ENCODE results near the gene GPR35.
A peak's percentile ranks its signal among the peaks of the same experiment; 100 is the strongest.
"Not testable (repeated sequence)": the region's sequence is repeated elsewhere in the genome, so short reads cannot be mapped to it uniquely, and the experiment has no call there.

GPR35 gene

DNA sequence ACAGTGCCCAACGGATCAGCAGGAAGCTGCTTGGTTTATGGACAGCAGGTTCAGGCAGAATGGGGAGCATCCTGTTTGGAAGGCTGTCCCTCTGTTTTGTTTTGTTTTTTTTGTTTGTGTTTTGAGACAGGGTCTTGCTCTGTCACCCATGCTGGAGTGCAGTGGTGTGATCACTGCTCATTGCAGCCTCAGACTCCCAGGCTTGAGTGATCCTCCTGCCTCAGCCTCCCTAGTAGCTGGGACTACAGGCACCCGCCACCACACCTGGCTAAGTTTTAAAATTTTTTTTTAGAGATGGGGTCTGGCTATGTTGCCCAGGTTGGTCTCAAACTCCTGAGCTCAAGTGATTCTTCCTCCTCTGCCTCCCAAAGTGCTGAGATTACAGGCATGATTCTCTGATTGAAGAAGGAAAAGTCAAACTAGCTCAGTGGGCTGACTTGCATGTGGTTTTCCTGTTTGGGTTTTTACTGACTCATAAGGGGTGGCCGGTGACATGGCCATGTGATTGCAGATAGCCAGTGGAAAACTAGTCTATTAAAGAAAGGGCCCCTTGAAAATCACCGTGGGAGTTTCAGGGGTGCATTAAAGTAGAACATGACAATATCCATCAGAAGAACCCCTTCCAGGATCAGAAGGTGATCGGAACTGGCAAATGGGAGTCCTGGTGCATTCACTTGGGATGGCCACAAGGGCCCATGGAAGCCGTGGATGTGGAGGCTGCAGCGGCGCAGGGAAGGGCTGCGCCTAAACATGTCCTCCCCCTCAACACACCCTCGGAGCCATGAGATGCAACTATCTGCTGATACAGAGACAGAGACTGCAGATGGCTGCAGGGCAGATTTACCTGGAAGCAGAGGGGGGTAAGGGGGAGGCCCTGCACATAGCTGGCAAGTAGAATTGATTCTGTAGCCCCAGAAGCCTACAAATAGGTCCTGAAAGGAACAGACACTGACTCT, 30.9 kb downstream of the GPR35 start:
- DNase-seq (ENCODE audit: low spot score) = peak; percentile 80
- no peak for TF ChIP-seq CTCF (IDR thresholded peaks at IDR 0.05; ENCODE audit: extremely low read depth, insufficient read depth, missing control alignments)
- in situ Hi-C loops (cut with MboI; ENCODE audit: low pct_unique_long_range_greater_than_20kb, low sequenced_read_pairs, unreplicated experiment) = no loop called here

DNA sequence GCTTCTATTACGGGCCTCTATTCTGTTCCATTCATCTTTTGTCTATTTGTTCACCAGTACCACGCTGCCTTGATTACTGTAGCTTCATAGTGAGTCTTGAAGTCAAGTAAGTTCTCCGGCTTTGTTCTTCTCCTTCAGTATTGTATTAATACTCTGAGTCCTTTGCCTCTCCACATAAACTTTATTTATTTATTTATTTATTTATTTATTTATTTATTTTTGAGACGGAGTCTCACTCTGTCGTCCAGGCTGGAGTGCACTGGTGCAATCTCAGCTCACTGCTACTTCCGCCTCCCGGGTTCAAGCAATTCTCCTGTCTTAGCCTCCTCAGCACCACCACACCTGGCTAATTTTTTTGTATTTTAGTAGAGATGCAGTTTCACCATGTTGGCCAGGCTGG, 34.6 kb downstream of the GPR35 start:
- in situ Hi-C loops (cut with MboI; ENCODE audit: low pct_unique_long_range_greater_than_20kb, low sequenced_read_pairs, unreplicated experiment); DNase-seq (ENCODE audit: low spot score): not testable (repeated sequence)

DNA sequence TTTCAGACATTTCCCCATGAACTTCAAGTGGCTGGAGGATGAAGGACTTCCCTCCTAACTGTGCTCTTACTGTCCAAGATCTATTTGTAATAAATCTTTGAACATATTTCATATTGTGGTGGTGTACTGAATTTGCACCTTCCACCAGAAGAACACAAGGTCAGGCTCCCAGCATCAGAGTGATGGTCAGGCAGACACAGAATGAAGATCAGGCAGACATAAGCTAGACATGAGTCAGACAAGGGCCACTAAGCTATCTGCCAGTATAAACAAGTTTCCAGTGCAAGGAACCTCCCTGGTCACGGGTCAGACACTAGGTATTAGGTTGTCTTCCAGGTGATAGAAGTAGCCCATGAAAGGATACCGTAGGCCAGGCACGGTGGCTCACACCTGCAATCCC, 37.4 kb downstream of the GPR35 start:
- in situ Hi-C loops (cut with MboI; ENCODE audit: low pct_unique_long_range_greater_than_20kb, low sequenced_read_pairs, unreplicated experiment) = no loop called here
- no peak for DNase-seq (ENCODE audit: low spot score)
- TF ChIP-seq CTCF (IDR thresholded peaks at IDR 0.05; ENCODE audit: extremely low read depth, insufficient read depth, missing control alignments) = no peak

- TF ChIP-seq CTCF (IDR thresholded peaks at IDR 0.05; ENCODE audit: extremely low read depth, insufficient read depth, missing control alignments) = no peak
- in situ Hi-C loops (cut with MboI; ENCODE audit: low pct_unique_long_range_greater_than_20kb, low sequenced_read_pairs, unreplicated experiment) = no loop called here
- no peak for DNase-seq (ENCODE audit: low spot score)
Measured at GRCh38 chr2:240663546-240664190, 38.4 kb downstream of the GPR35 start.

DNA sequence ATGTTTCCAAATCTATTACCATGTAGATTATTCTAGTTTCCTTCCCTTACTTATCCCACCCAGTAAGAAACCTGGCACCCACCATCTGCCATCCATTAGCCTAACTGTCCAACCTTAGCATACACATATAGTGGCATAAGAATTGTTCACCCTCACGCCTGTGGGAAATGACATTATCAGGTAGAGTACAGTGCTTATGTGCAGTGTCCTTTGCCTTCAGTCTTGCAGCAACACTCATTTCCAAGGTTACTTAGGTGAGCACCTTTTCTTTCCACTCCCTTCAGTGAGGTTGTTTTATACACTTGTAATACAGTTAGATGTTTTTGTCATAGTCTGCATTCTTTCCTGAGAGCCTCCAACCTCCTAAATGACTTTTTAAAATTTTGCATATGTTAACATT, 39.3 kb downstream of the GPR35 start:
- in situ Hi-C loops (cut with MboI; ENCODE audit: low pct_unique_long_range_greater_than_20kb, low sequenced_read_pairs, unreplicated experiment) = no loop called here
- TF ChIP-seq CTCF (IDR thresholded peaks at IDR 0.05; ENCODE audit: extremely low read depth, insufficient read depth, missing control alignments) = no peak
- DNase-seq (ENCODE audit: low spot score) = no peak

- DNase-seq (ENCODE audit: low spot score) = no peak
- in situ Hi-C loops (cut with MboI; ENCODE audit: low pct_unique_long_range_greater_than_20kb, low sequenced_read_pairs, unreplicated experiment) = no loop called here
- TF ChIP-seq CTCF (IDR thresholded peaks at IDR 0.05; ENCODE audit: extremely low read depth, insufficient read depth, missing control alignments) = no peak
Measured at GRCh38 chr2:240670402-240670801, 45.1 kb downstream of the GPR35 start.

GRCh38 chr2:240670950-240671349, 45.7 kb downstream of the GPR35 start:
- in situ Hi-C loops (cut with MboI; ENCODE audit: low pct_unique_long_range_greater_than_20kb, low sequenced_read_pairs, unreplicated experiment) = no loop called here
- no peak for TF ChIP-seq CTCF (IDR thresholded peaks at IDR 0.05; ENCODE audit: extremely low read depth, insufficient read depth, missing control alignments)
- DNase-seq (ENCODE audit: low spot score) = no peak

Data from GM13977 (cell line).